Neural progenitor cell (in vitro differentiated cells): ENCODE data around the gene COL13A1. TPM values are rescaled to one million over a fixed set of nuclear protein-coding genes. Genes with fewer than 3 reads are reported as not detected.

Source experiments
- DNase-seq: peaks from one replicate; pipeline ENCODE4 v3.0.0-alpha.2; 2016; ENCODE audit warnings: low spot score
- H2AFZ ChIP-seq: fragments of 200-600 bp; sonication (generic); replicated peaks from 2 replicates; pipeline ENCODE4 v1.6.1; 2016; ENCODE audit warnings: antibody characterized with exemption
- H3F3A ChIP-seq: fragments of 200-600 bp; sonication (generic); 2 replicates; pipeline ENCODE4 v1.6.1; 2016; ENCODE audit warnings: antibody characterized with exemption, low read depth
- H3K27ac ChIP-seq: fragments of 200-600 bp; sonication (generic); 2 replicates; pipeline ENCODE4 v1.5.1; 2016; ENCODE audit warnings: mild to moderate bottlenecking
- H3K27me3 ChIP-seq: fragments of 200-600 bp; sonication (generic); 2 replicates; pipeline ENCODE4 v1.6.1; 2016; ENCODE audit warnings: mild to moderate bottlenecking, moderate library complexity
- H3K36me3 ChIP-seq: fragments of 200-600 bp; sonication (generic); 2 replicates; pipeline ENCODE4 v1.5.1; 2016
- H3K4me1 ChIP-seq: fragments of 200-600 bp; sonication (generic); 2 replicates; pipeline ENCODE4 v1.6.1; 2016; ENCODE audit warnings: mixed run types
- H3K4me2 ChIP-seq: fragments of 200-600 bp; sonication (generic); 2 replicates; pipeline ENCODE4 v1.6.1; 2016
- H3K4me3 ChIP-seq: fragments of 200-600 bp; sonication (generic); 2 replicates; pipeline ENCODE4 v1.5.1; 2016
- H3K79me2 ChIP-seq: fragments of 200-600 bp; sonication (generic); 2 replicates; pipeline ENCODE4 v1.6.1; 2016; ENCODE audit warnings: low read depth
- H3K9ac ChIP-seq: fragments of 200-600 bp; sonication (generic); 2 replicates; pipeline ENCODE4 v1.6.1; 2016
- H3K9me3 ChIP-seq: fragments of 200-600 bp; sonication (generic); 2 replicates; pipeline ENCODE4 v1.5.1; 2016; ENCODE audit warnings: low read depth
- H4K20me1 ChIP-seq: fragments of 200-600 bp; sonication (generic); 2 replicates; pipeline ENCODE4 v1.6.1; 2016; ENCODE audit warnings: low read depth
- H3K27ac Mint-ChIP-seq: 3 replicates; pipeline ENCODE4 v1.8.0; 2021; ENCODE audit warnings: mixed read lengths
- H3K27me3 Mint-ChIP-seq: 2 replicates; pipeline ENCODE4 v1.8.0; 2022; ENCODE audit warnings: low read depth, mild to moderate bottlenecking, inconsistent platforms, moderate library complexity, mixed read lengths; ENCODE audit not compliant: insufficient read depth
- H3K36me3 Mint-ChIP-seq: 3 replicates; pipeline ENCODE4 v1.8.0; 2021; ENCODE audit warnings: mixed read lengths
- H3K4me1 Mint-ChIP-seq: 3 replicates; pipeline ENCODE4 v1.8.0; 2021; ENCODE audit warnings: mixed read lengths
- H3K4me3 Mint-ChIP-seq: 3 replicates; pipeline ENCODE4 v1.8.0; 2021; ENCODE audit warnings: mild to moderate bottlenecking, moderate library complexity, mixed read lengths
- H3K9me3 Mint-ChIP-seq: 3 replicates; pipeline ENCODE4 v1.8.0; 2020; ENCODE audit warnings: mixed read lengths
- EZH2 ChIP-seq: fragments of 200-600 bp; sonication (generic); IDR thresholded peaks from 2 replicates; pipeline ENCODE4 v1.6.1; 2017; ENCODE audit warnings: antibody characterized with exemption, mild to moderate bottlenecking, moderate library complexity
- EZH2phosphoT487 ChIP-seq: fragments of 200-600 bp; sonication (generic); IDR thresholded peaks from 2 replicates; pipeline ENCODE4 v1.6.1; 2017; ENCODE audit warnings: antibody characterized with exemption
- total RNA-seq: library from RNA; depleted of rRNA; stranded (reverse); fragments of >200 nt; gene quantifications from 2 replicates; pipeline ENCODE4 v1.2.3, GENCODE V29; 2015; ENCODE audit warnings: low replicate concordance
- TF ChIP-seq, protein P1 (sequence below): fragments of 200-600 bp; sonication (generic); IDR thresholded peaks from 2 replicates; pipeline ENCODE4 v1.5.1; 2017; ENCODE audit warnings: antibody characterized with exemption, mild to moderate bottlenecking

Gene COL13A1
- total RNA-seq, 1 donor from 2014 or later: 1.3 TPM

DNA sequence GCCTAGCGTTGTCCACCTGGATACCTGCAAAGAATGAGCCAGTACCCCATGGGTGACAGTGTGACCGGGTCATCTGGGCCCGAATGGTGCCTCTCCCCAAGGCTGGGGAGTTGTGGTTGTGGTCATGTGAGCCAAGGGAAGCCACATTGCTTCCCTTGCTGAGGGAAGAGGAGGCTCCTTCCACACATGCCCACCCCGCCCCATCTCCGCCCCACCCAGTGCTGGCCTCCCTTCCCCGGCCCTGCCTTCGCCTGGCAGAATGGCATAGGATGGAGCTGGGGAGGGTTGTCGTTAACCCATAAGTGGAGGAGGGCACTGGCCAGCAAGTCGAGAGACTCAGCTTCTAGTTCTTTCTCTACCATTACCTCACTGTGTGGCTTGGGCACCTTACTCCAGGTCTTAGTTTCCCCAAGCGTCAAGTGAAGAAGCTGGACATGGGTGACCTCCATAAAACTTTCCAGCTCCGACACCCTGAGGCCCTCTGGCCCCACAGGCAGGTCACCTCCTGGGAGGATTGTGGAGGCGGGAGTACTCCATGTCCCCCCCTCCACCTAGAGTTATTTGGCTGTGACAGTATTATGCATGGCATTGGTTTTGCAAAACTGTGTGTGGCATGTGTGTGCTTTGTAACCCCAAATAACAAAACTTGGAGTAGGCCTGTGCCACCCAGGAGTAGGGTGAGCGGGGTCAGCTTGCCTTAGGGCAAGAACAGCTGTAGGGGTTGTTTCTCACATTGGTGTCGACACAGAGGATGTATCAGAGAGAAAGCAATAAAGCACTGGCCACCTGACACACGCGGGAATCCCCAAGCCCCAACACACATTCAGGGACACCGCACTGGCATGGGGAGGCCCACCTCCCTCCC is 160.4 kb downstream of the COL13A1 start:
- Mint-ChIP-seq H3K27ac (peak overlapping the region; percentile 42), H3K9me3 (no peaks in the 10 kb centered on the region), H3K4me3 (no peak overlapping the region), H3K36me3 (peaks cover 2% of the 10 kb centered on the region), H3K4me1 (peaks cover 8% of the 10 kb centered on the region), H3K27me3 (peaks cover 12% of the 10 kb centered on the region)
- no peak for TF ChIP-seq EZH2
- no peak for TF ChIP-seq EZH2phosphoT487
- TF ChIP-seq, protein P1, sequence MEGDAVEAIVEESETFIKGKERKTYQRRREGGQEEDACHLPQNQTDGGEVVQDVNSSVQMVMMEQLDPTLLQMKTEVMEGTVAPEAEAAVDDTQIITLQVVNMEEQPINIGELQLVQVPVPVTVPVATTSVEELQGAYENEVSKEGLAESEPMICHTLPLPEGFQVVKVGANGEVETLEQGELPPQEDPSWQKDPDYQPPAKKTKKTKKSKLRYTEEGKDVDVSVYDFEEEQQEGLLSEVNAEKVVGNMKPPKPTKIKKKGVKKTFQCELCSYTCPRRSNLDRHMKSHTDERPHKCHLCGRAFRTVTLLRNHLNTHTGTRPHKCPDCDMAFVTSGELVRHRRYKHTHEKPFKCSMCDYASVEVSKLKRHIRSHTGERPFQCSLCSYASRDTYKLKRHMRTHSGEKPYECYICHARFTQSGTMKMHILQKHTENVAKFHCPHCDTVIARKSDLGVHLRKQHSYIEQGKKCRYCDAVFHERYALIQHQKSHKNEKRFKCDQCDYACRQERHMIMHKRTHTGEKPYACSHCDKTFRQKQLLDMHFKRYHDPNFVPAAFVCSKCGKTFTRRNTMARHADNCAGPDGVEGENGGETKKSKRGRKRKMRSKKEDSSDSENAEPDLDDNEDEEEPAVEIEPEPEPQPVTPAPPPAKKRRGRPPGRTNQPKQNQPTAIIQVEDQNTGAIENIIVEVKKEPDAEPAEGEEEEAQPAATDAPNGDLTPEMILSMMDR: no peak
- no peak for DNase-seq
- H4K20me1 ChIP-seq: no peaks in the 10 kb centered on the region
- no peak overlapping the region for H3K4me3 ChIP-seq
- H3K4me2 ChIP-seq: no peak overlapping the region
- H3K9me3 ChIP-seq: no peaks in the 10 kb centered on the region
- H2AFZ ChIP-seq: no peak overlapping the region
- no peaks in the 10 kb centered on the region for H3K36me3 ChIP-seq
- H3F3A ChIP-seq: no peaks in the 10 kb centered on the region
- H3K4me1 ChIP-seq: no peaks in the 10 kb centered on the region
- H3K27me3 ChIP-seq: no peaks in the 10 kb centered on the region
- no peak overlapping the region for H3K9ac ChIP-seq
- H3K27ac ChIP-seq: no peak overlapping the region
- no peaks in the 10 kb centered on the region for H3K79me2 ChIP-seq

DNA sequence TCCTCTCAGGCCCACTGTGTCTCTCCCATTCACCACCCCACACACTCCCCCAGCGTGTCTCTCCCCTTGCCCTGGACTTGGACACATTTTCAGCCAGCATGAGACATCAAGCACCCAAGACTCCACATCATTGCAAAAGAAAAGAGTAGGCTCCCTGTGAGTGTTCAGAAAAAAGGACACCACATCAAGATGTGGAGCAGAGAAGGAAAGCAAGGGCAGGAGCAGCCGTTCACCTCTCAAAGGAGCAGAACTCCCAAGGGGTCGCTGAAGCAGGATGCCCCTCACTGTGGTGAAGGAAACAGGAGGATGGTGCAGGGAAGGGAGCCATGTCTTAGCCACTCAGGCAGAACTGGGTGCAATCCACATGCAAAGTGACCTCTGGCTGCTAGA is 161.0 kb downstream of the COL13A1 start:
- no peaks in the 10 kb centered on the region for H3K9me3 ChIP-seq
- no peak overlapping the region for H3K4me3 ChIP-seq
- H3K4me3 Mint-ChIP-seq: no peak overlapping the region
- no peaks in the 10 kb centered on the region for H3K9me3 Mint-ChIP-seq
- no peak overlapping the region for H3K27ac ChIP-seq
- no peaks in the 10 kb centered on the region for H3K27me3 ChIP-seq
- TF ChIP-seq EZH2phosphoT487: no peak
- TF ChIP-seq EZH2: no peak
- TF ChIP-seq, protein P1: no peak
- H3K36me3 ChIP-seq: no peaks in the 10 kb centered on the region
- H3K27ac Mint-ChIP-seq: peak overlapping the region; percentile 32
- no peak overlapping the region for H3K9ac ChIP-seq
- no peaks in the 10 kb centered on the region for H4K20me1 ChIP-seq
- peaks cover 7% of the 10 kb centered on the region for H3K27me3 Mint-ChIP-seq
- peaks cover 2% of the 10 kb centered on the region for H3K36me3 Mint-ChIP-seq
- no peaks in the 10 kb centered on the region for H3K4me1 ChIP-seq
- H2AFZ ChIP-seq: no peak overlapping the region
- no peaks in the 10 kb centered on the region for H3K79me2 ChIP-seq
- peaks cover 8% of the 10 kb centered on the region for H3K4me1 Mint-ChIP-seq
- H3F3A ChIP-seq: no peaks in the 10 kb centered on the region
- DNase-seq: no peak
- no peak overlapping the region for H3K4me2 ChIP-seq

DNA sequence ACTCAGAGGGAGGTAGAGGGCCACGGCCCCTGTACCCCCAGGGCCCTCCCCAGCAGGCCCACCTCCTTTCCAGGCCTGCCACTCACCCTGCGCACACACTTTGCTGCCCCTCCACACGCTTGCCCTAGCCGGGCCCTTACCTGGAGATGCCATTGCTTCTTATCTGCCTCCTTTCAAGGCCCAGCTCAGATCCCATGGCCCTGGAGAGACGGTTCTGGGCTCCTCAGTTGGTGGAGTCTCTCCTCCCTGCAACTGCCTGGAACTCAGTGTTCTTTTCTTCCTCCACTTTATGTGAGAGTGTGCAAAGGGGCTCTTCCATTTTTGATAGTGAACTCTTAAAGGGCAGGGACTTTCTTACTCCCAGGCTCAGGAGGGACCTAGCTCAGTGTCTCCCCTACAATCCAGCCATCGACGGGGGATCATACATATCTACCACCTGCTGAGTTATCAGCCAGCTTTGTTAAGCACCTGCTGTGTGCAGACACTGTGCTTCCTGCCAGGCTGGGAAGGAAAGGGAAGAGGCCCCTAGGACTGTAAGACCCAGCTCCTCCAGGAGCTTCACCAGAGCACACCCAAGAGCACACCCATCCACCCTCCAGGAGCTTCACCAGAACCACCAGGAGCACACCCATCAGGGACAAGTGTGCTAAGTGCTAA is 161.6 kb downstream of the COL13A1 start:
- Mint-ChIP-seq H3K4me1 (peaks cover 8% of the 10 kb centered on the region), H3K27me3 (peaks cover 7% of the 10 kb centered on the region), H3K4me3 (no peak overlapping the region), H3K27ac (peak overlapping the region; percentile 15), H3K9me3 (no peaks in the 10 kb centered on the region), H3K36me3 (peaks cover 2% of the 10 kb centered on the region)
- Histone ChIP-seq H2AFZ (no peak overlapping the region), H3K27me3 (peaks cover under 1% of the 10 kb centered on the region), H3K79me2 (no peaks in the 10 kb centered on the region), H3K4me1 (no peaks in the 10 kb centered on the region), H4K20me1 (no peaks in the 10 kb centered on the region), H3K4me3 (no peak overlapping the region), H3K9me3 (no peaks in the 10 kb centered on the region), H3F3A (no peaks in the 10 kb centered on the region), H3K27ac (no peak overlapping the region), H3K36me3 (no peaks in the 10 kb centered on the region), H3K4me2 (no peak overlapping the region), H3K9ac (no peak overlapping the region)
- TF ChIP-seq EZH2: no peak
- TF ChIP-seq, protein P1: no peak
- TF ChIP-seq EZH2phosphoT487: no peak
- no peak for DNase-seq
